PC-3 (cell line): ENCODE measurements around the gene ZNF382. TPM values are rescaled to one million over a fixed set of nuclear protein-coding genes. Genes with fewer than 3 reads are reported as not detected.
A peak's percentile ranks its signal among the peaks of the same experiment; 100 is the strongest.

Experiments used
- ATAC-seq: fragments of 200-7000 bp; cut with Tn5 transposase; 2 replicates; pipeline ENCODE4 v1.9.1; 2020; ENCODE audit warnings: mild to moderate bottlenecking, moderate library complexity
- BruUV-seq: library from RNA; stranded (reverse); fragments of 400-500 nt; replicated peaks from 2 replicates; lab custom pipeline; 2021; lab: Mats Ljungman, UMichigan
- CTCF ChIA-PET: fragments of 300-600 bp; sonication (Branson Sonifier 250); formaldehyde crosslinking; loops from one replicate; lab custom pipeline; 2022; ENCODE audit warnings: antibody characterized with exemption; lab: Charles Lee
- POLR2A ChIA-PET: fragments of 300-600 bp; sonication (Branson Sonifier 250); formaldehyde crosslinking; loops from one replicate; lab custom pipeline; 2022; ENCODE audit warnings: antibody characterized with exemption; ENCODE audit not compliant: unreplicated experiment; lab: Charles Lee
- DNase-seq: peaks from one replicate; pipeline ENCODE4 v3.0.0-alpha.2; 2015
- H2AFZ ChIP-seq: fragments of 300-600 bp; sonication (generic); 2 replicates; pipeline ENCODE4 v1.6.0; 2016; ENCODE audit warnings: antibody characterized with exemption, low read length
- H3F3A ChIP-seq: fragments of 300-600 bp; sonication (generic); one replicate; pipeline ENCODE4 v1.6.0; 2017; ENCODE audit warnings: antibody characterized with exemption, low read length, control low read depth, mild to moderate bottlenecking; ENCODE audit not compliant: unreplicated experiment
- H3K27ac ChIP-seq: fragments of 300-600 bp; sonication (generic); 2 replicates; pipeline ENCODE4 v1.5.1; 2016; ENCODE audit warnings: mild to moderate bottlenecking, low read length
- H3K27me3 ChIP-seq: fragments of 300-600 bp; sonication (generic); 2 replicates; pipeline ENCODE4 v1.6.1; 2016; ENCODE audit warnings: low read length, mixed read lengths
- H3K36me3 ChIP-seq: fragments of 300-600 bp; sonication (generic); 2 replicates; pipeline ENCODE4 v1.6.1; 2016; ENCODE audit warnings: low read depth, mixed run types, low read length, mixed read lengths
- H3K4me1 ChIP-seq: fragments of 300-600 bp; sonication (generic); 2 replicates; pipeline ENCODE4 v1.5.1; 2016; ENCODE audit warnings: low read length; ENCODE audit not compliant: insufficient read depth
- H3K4me2 ChIP-seq: fragments of 300-600 bp; sonication (generic); 2 replicates; pipeline ENCODE4 v1.6.0; 2016; ENCODE audit warnings: low read length
- H3K4me3 ChIP-seq: fragments of 300-600 bp; sonication (generic); 2 replicates; pipeline ENCODE4 v1.5.1; 2016; ENCODE audit warnings: mild to moderate bottlenecking, low read length, mixed read lengths
- H3K79me2 ChIP-seq: fragments of 300-600 bp; sonication (generic); 2 replicates; pipeline ENCODE4 v1.6.1; 2017; ENCODE audit warnings: low read length, mixed read lengths
- H3K9ac ChIP-seq: fragments of 300-600 bp; sonication (generic); 2 replicates; pipeline ENCODE4 v1.6.0; 2016; ENCODE audit warnings: mild to moderate bottlenecking, low read length
- H3K9me2 ChIP-seq: fragments of 300-600 bp; sonication (generic); replicated peaks from 2 replicates; pipeline ENCODE4 v1.6.1; 2016; ENCODE audit warnings: mixed run types, low read length, mixed read lengths
- H3K9me3 ChIP-seq: fragments of 300-600 bp; sonication (generic); 2 replicates; pipeline ENCODE4 v1.6.1; 2016; ENCODE audit warnings: low read length, mixed read lengths
- H4K20me1 ChIP-seq: fragments of 300-600 bp; sonication (generic); 2 replicates; pipeline ENCODE4 v1.6.1; 2016; ENCODE audit warnings: low read length, mixed read lengths
- EZH2 ChIP-seq: fragments of 300-600 bp; sonication (generic); IDR thresholded peaks from one replicate; pipeline ENCODE4 v1.6.1; 2017; ENCODE audit warnings: antibody characterized with exemption, mild to moderate bottlenecking, low read length; ENCODE audit not compliant: unreplicated experiment
- EZH2phosphoT487 ChIP-seq: fragments of 300-600 bp; sonication (generic); IDR thresholded peaks from 2 replicates; pipeline ENCODE4 v1.6.1; 2018; ENCODE audit warnings: mild to moderate bottlenecking, antibody characterized with exemption, low read length, borderline replicate concordance
- intact Hi-C: fragments of 100-400 bp; cut with micrococcal nuclease; formaldehyde crosslinking; loops from 2 replicates; pipeline ENCODE4 v1.9.0; 2023
- total RNA-seq: library from RNA; depleted of rRNA; stranded (reverse); fragments of >200 nt; gene quantifications from 2 replicates; pipeline ENCODE4 v1.2.3, GENCODE V29; 2014
- TF ChIP-seq, protein P1 (sequence below): fragments of 300-600 bp; sonication (generic); conservative IDR thresholded peaks from 2 replicates; pipeline ENCODE4 v1.5.1; 2017; ENCODE audit warnings: antibody characterized with exemption, low read depth, mild to moderate bottlenecking, low read length

Gene ZNF382
- total RNA-seq, 1 experiment from 2014 or later = 0.91 TPM

GRCh38 chr19:36652958-36653357 lies 47.8 kb downstream of the ZNF382 start:
- no peak overlapping the region for H2AFZ ChIP-seq
- intact Hi-C loops = no loop called here
- no peaks in the 10 kb centered on the region for H3F3A ChIP-seq
- H3K79me2 ChIP-seq = no peaks in the 10 kb centered on the region
- no peak for TF ChIP-seq EZH2
- TF ChIP-seq, protein P1, sequence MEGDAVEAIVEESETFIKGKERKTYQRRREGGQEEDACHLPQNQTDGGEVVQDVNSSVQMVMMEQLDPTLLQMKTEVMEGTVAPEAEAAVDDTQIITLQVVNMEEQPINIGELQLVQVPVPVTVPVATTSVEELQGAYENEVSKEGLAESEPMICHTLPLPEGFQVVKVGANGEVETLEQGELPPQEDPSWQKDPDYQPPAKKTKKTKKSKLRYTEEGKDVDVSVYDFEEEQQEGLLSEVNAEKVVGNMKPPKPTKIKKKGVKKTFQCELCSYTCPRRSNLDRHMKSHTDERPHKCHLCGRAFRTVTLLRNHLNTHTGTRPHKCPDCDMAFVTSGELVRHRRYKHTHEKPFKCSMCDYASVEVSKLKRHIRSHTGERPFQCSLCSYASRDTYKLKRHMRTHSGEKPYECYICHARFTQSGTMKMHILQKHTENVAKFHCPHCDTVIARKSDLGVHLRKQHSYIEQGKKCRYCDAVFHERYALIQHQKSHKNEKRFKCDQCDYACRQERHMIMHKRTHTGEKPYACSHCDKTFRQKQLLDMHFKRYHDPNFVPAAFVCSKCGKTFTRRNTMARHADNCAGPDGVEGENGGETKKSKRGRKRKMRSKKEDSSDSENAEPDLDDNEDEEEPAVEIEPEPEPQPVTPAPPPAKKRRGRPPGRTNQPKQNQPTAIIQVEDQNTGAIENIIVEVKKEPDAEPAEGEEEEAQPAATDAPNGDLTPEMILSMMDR = no peak
- TF ChIP-seq EZH2phosphoT487 = no peak
- H3K9me2 ChIP-seq = no peaks in the 10 kb centered on the region
- H4K20me1 ChIP-seq = no peaks in the 10 kb centered on the region
- H3K36me3 ChIP-seq = peaks cover 66% of the 10 kb centered on the region
- H3K9ac ChIP-seq = no peak overlapping the region
- ChIA-PET POLR2A (no interaction called here), CTCF (no interaction called here)
- no TSS peak for BruUV-seq
- H3K9me3 ChIP-seq = no peaks in the 10 kb centered on the region
- H3K27ac ChIP-seq = no peak overlapping the region
- H3K4me3 ChIP-seq = no peak overlapping the region
- H3K27me3 ChIP-seq = no peaks in the 10 kb centered on the region
- H3K4me1 ChIP-seq = no peaks in the 10 kb centered on the region
- H3K4me2 ChIP-seq = no peak overlapping the region
- no peak for DNase-seq
- ATAC-seq = no peak

GRCh38 chr19:36665832-36666231 lies 60.7 kb downstream of the ZNF382 start:
- no peak for ATAC-seq
- BruUV-seq = no TSS peak
- Histone ChIP-seq H3K4me2 (peak overlapping the region; percentile 82), H3K36me3 (peaks cover 30% of the 10 kb centered on the region), H3K27ac (no peak overlapping the region), H3F3A (no peaks in the 10 kb centered on the region), H3K27me3 (no peaks in the 10 kb centered on the region), H3K9ac (peak overlapping the region; percentile 65; the same call in 1 of the 2 replicates), H3K9me2 (no peaks in the 10 kb centered on the region), H3K4me1 (no peaks in the 10 kb centered on the region), H3K79me2 (peaks cover 5% of the 10 kb centered on the region), H3K4me3 (peak overlapping the region; percentile 93), H2AFZ (no peak overlapping the region), H4K20me1 (no peaks in the 10 kb centered on the region), H3K9me3 (peaks cover 11% of the 10 kb centered on the region; the same call in 1 of the 2 replicates)
- POLR2A ChIA-PET = no interaction called here
- TF ChIP-seq EZH2 (no peak), EZH2phosphoT487 (no peak)
- TF ChIP-seq, protein P1 = no peak
- intact Hi-C loops = no loop called here
- DNase-seq = no peak
- CTCF ChIA-PET = no interaction called here

- Histone ChIP-seq H3K79me2 (peaks cover 5% of the 10 kb centered on the region), H3K36me3 (peaks cover 14% of the 10 kb centered on the region), H3K4me2 (no peak overlapping the region), H4K20me1 (no peaks in the 10 kb centered on the region), H3K27me3 (no peaks in the 10 kb centered on the region), H3K9me2 (no peaks in the 10 kb centered on the region), H3K27ac (no peak overlapping the region), H3F3A (no peaks in the 10 kb centered on the region), H3K4me3 (no peak overlapping the region), H3K9ac (no peak overlapping the region), H2AFZ (no peak overlapping the region), H3K9me3 (peaks cover 11% of the 10 kb centered on the region; the same call in 1 of the 2 replicates), H3K4me1 (no peaks in the 10 kb centered on the region)
- no peak for TF ChIP-seq EZH2
- TF ChIP-seq, protein P1 = no peak
- no peak for TF ChIP-seq EZH2phosphoT487
- no TSS peak for BruUV-seq
- ChIA-PET CTCF (no interaction called here), POLR2A (no interaction called here)
- no peak for DNase-seq
- intact Hi-C loops = no loop called here
- ATAC-seq = no peak
Observed at GRCh38 chr19:36668646-36669045, 63.5 kb downstream of the ZNF382 start.
